OCI-LY1 (cell line): ENCODE measurements around the gene OSBPL2.

Source experiments
- H2AFZ ChIP-seq: fragments of 200-600 bp; sonication (generic), shearing (Covaris generic); 2 replicates; pipeline ENCODE4 v1.6.0; 2014; ENCODE audit warnings: antibody characterized with exemption, mild to moderate bottlenecking, low read length
- H3F3A ChIP-seq: fragments of 200-600 bp; sonication (generic), shearing (Covaris generic); 2 replicates; pipeline ENCODE4 v1.6.0; 2014; ENCODE audit warnings: mild to moderate bottlenecking, antibody characterized with exemption, low read length, moderate library complexity; ENCODE audit not compliant: insufficient read depth
- H3K27ac ChIP-seq: fragments of 200-600 bp; sonication (generic); 2 replicates; pipeline ENCODE4 v1.5.1; 2014; ENCODE audit warnings: low read length, mixed run types, mild to moderate bottlenecking, low read depth; ENCODE audit not compliant: poor library complexity, severe bottlenecking
- H3K27me3 ChIP-seq: fragments of 200-600 bp; sonication (generic); 2 replicates; pipeline ENCODE4 v1.6.0; 2014; ENCODE audit warnings: antibody characterized with exemption, mild to moderate bottlenecking, low read length, moderate library complexity; ENCODE audit not compliant: insufficient read depth
- H3K36me3 ChIP-seq: fragments of 200-600 bp; sonication (generic); 2 replicates; pipeline ENCODE4 v1.6.1; 2014; ENCODE audit warnings: mild to moderate bottlenecking, antibody characterized with exemption, low read length, moderate library complexity, mixed read lengths; ENCODE audit not compliant: insufficient read depth
- H3K4me1 ChIP-seq: fragments of 200-600 bp; sonication (generic); 2 replicates; pipeline ENCODE4 v1.5.1; 2014; ENCODE audit warnings: mild to moderate bottlenecking, low read length, moderate library complexity; ENCODE audit not compliant: insufficient read depth, severe bottlenecking
- H3K4me2 ChIP-seq: fragments of 200-600 bp; sonication (generic), shearing (Covaris generic); 2 replicates; pipeline ENCODE4 v1.6.1; 2014; ENCODE audit warnings: low read length
- H3K4me3 ChIP-seq: fragments of 200-600 bp; sonication (generic); 2 replicates; pipeline ENCODE4 v1.5.1; 2014; ENCODE audit warnings: low read length, low read depth, mild to moderate bottlenecking, mixed read lengths; ENCODE audit not compliant: poor library complexity, severe bottlenecking
- H3K79me2 ChIP-seq: fragments of 200-600 bp; shearing (Covaris generic); 2 replicates; pipeline ENCODE4 v1.6.1; 2016; ENCODE audit warnings: mixed run types, low read length, mixed read lengths; ENCODE audit not compliant: insufficient read depth
- H3K9ac ChIP-seq: fragments of 200-600 bp; sonication (generic), shearing (Covaris generic); 2 replicates; pipeline ENCODE4 v1.6.1; 2014; ENCODE audit warnings: mild to moderate bottlenecking, low read length, mixed read lengths
- H3K9me2 ChIP-seq: fragments of 200-600 bp; sonication (generic), shearing (Covaris generic); 2 replicates; pipeline ENCODE4 v1.6.1; 2014; ENCODE audit warnings: low read depth, mild to moderate bottlenecking, low read length, mixed read lengths
- H3K9me3 ChIP-seq: fragments of 200-600 bp; shearing (Covaris generic); 2 replicates; pipeline ENCODE4 v1.6.1; 2014; ENCODE audit warnings: low read length, mixed read lengths
- H4K20me1 ChIP-seq: fragments of 200-600 bp; sonication (generic), shearing (Covaris generic); 2 replicates; pipeline ENCODE4 v1.6.0; 2016; ENCODE audit warnings: mild to moderate bottlenecking, low read length; ENCODE audit not compliant: insufficient read depth
- EZH2 ChIP-seq: fragments of 200-600 bp; sonication (generic), shearing (Covaris generic); IDR thresholded peaks from 2 replicates; pipeline ENCODE4 v1.8.0; 2017; ENCODE audit warnings: borderline replicate concordance, mixed run types, mild to moderate bottlenecking, antibody characterized with exemption, low read length, moderate library complexity, mixed read lengths
- TF ChIP-seq, protein P1 (sequence below): fragments of 200-600 bp; sonication (generic), shearing (Covaris generic); IDR thresholded peaks from 2 replicates; pipeline ENCODE4 v1.5.1; 2017; ENCODE audit warnings: mild to moderate bottlenecking, antibody characterized with exemption, low read length, moderate library complexity, mixed read lengths

Gene OSBPL2

DNA sequence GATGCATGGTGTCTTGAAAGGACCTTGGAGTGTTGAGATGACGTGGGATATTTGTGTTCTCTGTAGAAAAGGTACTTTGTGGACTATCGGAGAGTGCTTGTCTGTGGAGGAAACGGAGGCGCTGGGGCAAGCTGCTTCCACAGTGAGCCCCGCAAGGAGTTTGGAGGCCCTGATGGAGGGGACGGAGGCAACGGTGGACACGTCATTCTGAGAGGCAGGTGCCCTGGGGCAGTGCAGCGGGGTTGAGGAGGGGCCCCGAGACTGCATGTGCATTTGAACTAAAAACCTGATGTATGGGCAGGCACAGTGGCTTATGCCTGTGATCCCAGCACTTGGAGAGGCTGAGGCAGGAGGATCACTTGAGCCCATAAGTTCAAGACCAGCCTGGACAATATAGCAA is 42.6 kb upstream of the OSBPL2 start:
- Histone ChIP-seq H3F3A (no peaks in the 10 kb centered on the region), H4K20me1 (no peaks in the 10 kb centered on the region), H3K36me3 (peaks cover 45% of the 10 kb centered on the region), H3K9ac (no peak overlapping the region), H3K4me3 (no peak overlapping the region), H3K27me3 (no peaks in the 10 kb centered on the region), H3K27ac (no peak overlapping the region), H3K9me3 (no peaks in the 10 kb centered on the region), H3K4me2 (no peak overlapping the region), H3K4me1 (peaks cover 43% of the 10 kb centered on the region), H2AFZ (no peak overlapping the region), H3K79me2 (no peaks in the 10 kb centered on the region), H3K9me2 (no peaks in the 10 kb centered on the region)
- TF ChIP-seq, protein P1, sequence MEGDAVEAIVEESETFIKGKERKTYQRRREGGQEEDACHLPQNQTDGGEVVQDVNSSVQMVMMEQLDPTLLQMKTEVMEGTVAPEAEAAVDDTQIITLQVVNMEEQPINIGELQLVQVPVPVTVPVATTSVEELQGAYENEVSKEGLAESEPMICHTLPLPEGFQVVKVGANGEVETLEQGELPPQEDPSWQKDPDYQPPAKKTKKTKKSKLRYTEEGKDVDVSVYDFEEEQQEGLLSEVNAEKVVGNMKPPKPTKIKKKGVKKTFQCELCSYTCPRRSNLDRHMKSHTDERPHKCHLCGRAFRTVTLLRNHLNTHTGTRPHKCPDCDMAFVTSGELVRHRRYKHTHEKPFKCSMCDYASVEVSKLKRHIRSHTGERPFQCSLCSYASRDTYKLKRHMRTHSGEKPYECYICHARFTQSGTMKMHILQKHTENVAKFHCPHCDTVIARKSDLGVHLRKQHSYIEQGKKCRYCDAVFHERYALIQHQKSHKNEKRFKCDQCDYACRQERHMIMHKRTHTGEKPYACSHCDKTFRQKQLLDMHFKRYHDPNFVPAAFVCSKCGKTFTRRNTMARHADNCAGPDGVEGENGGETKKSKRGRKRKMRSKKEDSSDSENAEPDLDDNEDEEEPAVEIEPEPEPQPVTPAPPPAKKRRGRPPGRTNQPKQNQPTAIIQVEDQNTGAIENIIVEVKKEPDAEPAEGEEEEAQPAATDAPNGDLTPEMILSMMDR: no peak
- TF ChIP-seq EZH2: no peak

DNA sequence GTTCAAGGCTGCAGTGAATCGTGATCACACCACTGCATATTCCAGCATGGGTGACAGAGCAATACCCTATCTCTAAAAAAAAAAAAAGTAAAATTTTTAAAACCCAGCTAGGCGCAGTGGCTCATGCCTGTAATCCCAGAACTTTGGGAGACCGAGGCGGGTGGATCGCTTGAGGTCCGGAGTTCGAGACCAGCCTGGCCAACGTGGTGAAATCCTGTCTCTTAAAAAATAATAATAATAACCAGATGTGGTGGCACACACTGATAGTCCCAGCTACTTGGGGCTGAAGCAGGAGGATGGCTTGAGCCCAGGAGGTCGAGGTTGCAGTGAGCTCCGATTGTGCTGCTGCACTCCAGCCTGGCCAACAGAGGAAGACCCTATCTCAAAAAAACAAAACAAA is 42.0 kb upstream of the OSBPL2 start:
- H3K9ac ChIP-seq: no peak overlapping the region
- no peak overlapping the region for H3K27ac ChIP-seq
- peaks cover 50% of the 10 kb centered on the region for H3K36me3 ChIP-seq
- no peak for TF ChIP-seq EZH2
- TF ChIP-seq, protein P1: no peak
- no peaks in the 10 kb centered on the region for H3K9me2 ChIP-seq
- H4K20me1 ChIP-seq: no peaks in the 10 kb centered on the region
- H3K4me1 ChIP-seq: peaks cover 47% of the 10 kb centered on the region
- H3K27me3 ChIP-seq: no peaks in the 10 kb centered on the region
- H3K4me2 ChIP-seq: no peak overlapping the region
- no peaks in the 10 kb centered on the region for H3K9me3 ChIP-seq
- no peak overlapping the region for H3K4me3 ChIP-seq
- no peaks in the 10 kb centered on the region for H3F3A ChIP-seq
- H2AFZ ChIP-seq: no peak overlapping the region
- no peaks in the 10 kb centered on the region for H3K79me2 ChIP-seq

DNA sequence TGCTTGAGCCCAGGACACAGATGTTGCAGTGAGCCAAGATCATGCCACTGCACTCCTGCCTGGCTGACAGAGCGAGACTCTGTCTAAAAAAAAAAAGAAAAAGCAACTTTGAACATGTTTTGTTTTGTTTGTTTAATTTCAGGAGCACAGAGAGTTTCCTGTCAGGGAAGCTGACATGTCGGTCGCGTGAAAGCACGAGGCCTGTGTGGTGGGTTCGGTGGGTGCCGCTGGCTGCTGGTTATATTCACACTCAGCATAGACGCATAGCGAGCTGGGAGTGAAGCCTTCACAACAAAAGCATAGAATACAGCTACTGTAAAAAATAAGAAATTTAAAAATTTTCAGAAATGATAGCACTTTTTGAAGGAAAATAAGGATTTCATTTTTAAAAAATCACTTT is 41.0 kb upstream of the OSBPL2 start:
- peaks cover 52% of the 10 kb centered on the region for H3K36me3 ChIP-seq
- no peak overlapping the region for H2AFZ ChIP-seq
- no peak for TF ChIP-seq EZH2
- TF ChIP-seq, protein P1: no peak
- no peak overlapping the region for H3K4me2 ChIP-seq
- no peaks in the 10 kb centered on the region for H4K20me1 ChIP-seq
- H3K79me2 ChIP-seq: no peaks in the 10 kb centered on the region
- H3K27ac ChIP-seq: no peak overlapping the region
- H3K9me3 ChIP-seq: no peaks in the 10 kb centered on the region
- H3K4me1 ChIP-seq: peaks cover 46% of the 10 kb centered on the region
- no peaks in the 10 kb centered on the region for H3K9me2 ChIP-seq
- H3K9ac ChIP-seq: no peak overlapping the region
- H3K27me3 ChIP-seq: no peaks in the 10 kb centered on the region
- H3F3A ChIP-seq: no peaks in the 10 kb centered on the region
- H3K4me3 ChIP-seq: no peak overlapping the region
